Endothelial cell of umbilical vein (primary cell): ENCODE measurements around the gene MAPK8. TPM values are rescaled to one million over a fixed set of nuclear protein-coding genes. Genes with fewer than 3 reads are reported as not detected.

ENCODE experiments used
- BruUV-seq: library from RNA; stranded (reverse); fragments of 400-500 nt; replicated peaks from 2 replicates; lab custom pipeline; 2021; lab: Mats Ljungman, UMichigan
- CTCF ChIA-PET: fragments of 300-600, 350-600 bp; sonication (Branson Sonifier 250); formaldehyde crosslinking; loops from one replicate; lab custom pipeline; 2021; ENCODE audit warnings: antibody characterized with exemption, inconsistent platforms; lab: Charles Lee
- POLR2A ChIA-PET: fragments of 300-600, 350-600 bp; sonication (Branson Sonifier 250); formaldehyde crosslinking; loops from one replicate; lab custom pipeline; 2021; ENCODE audit warnings: antibody characterized with exemption, inconsistent platforms; lab: Charles Lee
- DNase-seq: peaks from one replicate; pipeline ENCODE4 v3.0.0-alpha.2; 2011; ENCODE audit warnings: low read depth, low spot score
- FAIRE-seq: peaks from 2 replicates; lab custom pipeline; 2011; peaks lifted over from hg19 to GRCh38; lab: Jason Lieb, UNC
- H2AFZ ChIP-seq: 2 replicates; pipeline ENCODE4 v1.6.0; 2012; ENCODE audit warnings: low read depth, low read length, control low read depth, inconsistent platforms
- H3K27ac ChIP-seq: 2 replicates; pipeline ENCODE4 v1.5.1; 2011; ENCODE audit warnings: low read depth, mild to moderate bottlenecking, control low read depth, low read length, moderate library complexity; ENCODE audit not compliant: insufficient read depth
- H3K27me3 ChIP-seq, 2 experiments: 2 replicates each; pipeline versions ENCODE4 v1.6.0 to v1.6.1; 2011; ENCODE audit warnings: low read length in 2 of 2, mixed read lengths in 1 of 2; ENCODE audit not compliant: control insufficient read depth in 2 of 2, insufficient read depth in 2 of 2
- H3K36me3 ChIP-seq, 2 experiments: 2 replicates in 1 of 2; 3 replicates in 1 of 2; pipeline ENCODE4 v1.5.1; 2011; ENCODE audit warnings: low read length in 2 of 2, mild to moderate bottlenecking in 1 of 2, moderate library complexity in 1 of 2; ENCODE audit not compliant: control insufficient read depth in 2 of 2, insufficient read depth in 2 of 2; ENCODE audit errors: extremely low read depth in 1 of 2
- H3K4me1 ChIP-seq: 3 replicates; pipeline ENCODE4 v1.5.1; 2011; ENCODE audit warnings: mild to moderate bottlenecking, low read length; ENCODE audit not compliant: control insufficient read depth, insufficient read depth; ENCODE audit errors: extremely low read depth
- H3K4me2 ChIP-seq: 2 replicates; pipeline ENCODE4 v1.6.1; 2011; ENCODE audit warnings: low read length, control low read depth, mixed read lengths; ENCODE audit not compliant: insufficient read depth
- H3K4me3 ChIP-seq, 3 experiments: fragments of 200-600 bp in 1 of 3; sonication (generic), shearing (Covaris generic) in 1 of 3; replicated peaks in 1 of 3; 2 replicates each; pipeline ENCODE4 v1.5.1; 2011 to 2016; ENCODE audit warnings: control low read depth in 3 of 3, low read length in 3 of 3, mild to moderate bottlenecking in 2 of 3, inconsistent platforms in 1 of 3, low read depth in 1 of 3, moderate library complexity in 1 of 3; ENCODE audit not compliant: insufficient read depth in 1 of 3
- H3K79me2 ChIP-seq: 2 replicates; pipeline ENCODE4 v1.6.0; 2012; ENCODE audit warnings: low read length, inconsistent platforms; ENCODE audit not compliant: control insufficient read depth, insufficient read depth
- H3K9ac ChIP-seq: replicated peaks from 2 replicates; pipeline ENCODE3; 2011; ENCODE audit warnings: low read length, control low read depth; ENCODE audit not compliant: insufficient read depth; ENCODE audit errors: extremely low read depth
- H3K9me1 ChIP-seq: replicated peaks from 3 replicates; pipeline ENCODE4 v1.6.0; 2011; ENCODE audit warnings: mild to moderate bottlenecking, low read length; ENCODE audit not compliant: control insufficient read depth, insufficient read depth; ENCODE audit errors: extremely low read depth
- H3K9me3 ChIP-seq: replicated peaks from 2 replicates; pipeline ENCODE4 v1.5.1; 2012; ENCODE audit warnings: low read length, inconsistent platforms; ENCODE audit not compliant: control insufficient read depth, insufficient read depth
- H4K20me1 ChIP-seq: replicated peaks from 2 replicates; pipeline ENCODE3; 2011; ENCODE audit warnings: mild to moderate bottlenecking, low read length; ENCODE audit not compliant: control insufficient read depth, insufficient read depth; ENCODE audit errors: extremely low read depth
- EZH2 ChIP-seq: IDR thresholded peaks from 2 replicates; pipeline ENCODE4 v1.6.1; 2012; ENCODE audit warnings: borderline replicate concordance, low read depth, mild to moderate bottlenecking, moderate library complexity, low read length, inconsistent platforms; ENCODE audit not compliant: severe bottlenecking
- FOS ChIP-seq: IDR thresholded peaks from 2 replicates; pipeline ENCODE4 v1.6.1; 2011; ENCODE audit warnings: mild to moderate bottlenecking, low read length, moderate library complexity, borderline replicate concordance; ENCODE audit not compliant: insufficient read depth
- GATA2 ChIP-seq: IDR thresholded peaks from 2 replicates; pipeline ENCODE4 v1.7.0; 2011; ENCODE audit warnings: low read depth, mild to moderate bottlenecking, moderate library complexity, mixed read lengths, low read length; ENCODE audit not compliant: insufficient read length, insufficient read depth
- JUN ChIP-seq: IDR thresholded peaks from 2 replicates; pipeline ENCODE4 v1.6.1; 2011; ENCODE audit warnings: borderline replicate concordance, low read depth; ENCODE audit not compliant: insufficient read length, insufficient read depth
- MYC ChIP-seq: IDR thresholded peaks from one replicate; pipeline ENCODE4 v1.6.1; 2011; ENCODE audit warnings: mild to moderate bottlenecking, low read depth, low read length
- POLR2A ChIP-seq: IDR thresholded peaks from 2 replicates; pipeline ENCODE4 v1.6.1; 2012; ENCODE audit warnings: low read depth, mild to moderate bottlenecking, control low read depth, low read length
- POLR2AphosphoS5 ChIP-seq: IDR thresholded peaks from 2 replicates; pipeline ENCODE4 v1.6.1; 2012; ENCODE audit warnings: low read depth, mild to moderate bottlenecking, control low read depth, low read length, moderate library complexity; ENCODE audit not compliant: insufficient read depth
- dilution Hi-C: fragments of 300-500 bp; cut with MboI; formaldehyde crosslinking; loops from one replicate; pipeline ENCODE4 v1.15.0; 2019; ENCODE audit warnings: low sequenced_read_pairs; ENCODE audit not compliant: extremely low pct_ligation_motif_present
- intact Hi-C: fragments of 100-400 bp; cut with micrococcal nuclease; formaldehyde crosslinking; loops from one replicate; pipeline ENCODE4 v1.10.0; 2022
- polyA plus RNA-seq, 4 experiments: library from polyadenylated mRNA; depleted of rRNA in 3 of 4; stranded (reverse) in 3 of 4; unstranded in 1 of 4; fragments of >200 nt; gene quantifications; 2 replicates each; pipeline versions ENCODE4 v1.2.1 to v1.2.3, GENCODE V29; 2011 to 2012; ENCODE audit warnings: missing spikeins in 1 of 4
- total RNA-seq: library from RNA; stranded (reverse); gene quantifications from 2 replicates; pipeline ENCODE4 v1.2.3, GENCODE V29; 2021
- TF ChIP-seq, protein P1 (sequence below), 2 donors: IDR thresholded peaks; 1 replicate in 1 of 2; 2 replicates in 1 of 2; pipeline ENCODE4 v1.5.1; 2011; ENCODE audit warnings: low read length in 2 of 2, mild to moderate bottlenecking in 2 of 2, moderate library complexity in 2 of 2, control low read depth in 1 of 2, inconsistent platforms in 1 of 2, low read depth in 1 of 2; ENCODE audit not compliant: insufficient read depth in 1 of 2; ENCODE audit errors: extremely low read depth in 1 of 2
- TF ChIP-seq, protein P2 (sequence below): IDR thresholded peaks from 2 replicates; pipeline ENCODE4 v1.6.1; 2011; ENCODE audit not compliant: insufficient read depth, insufficient read length

The MAPK8 gene
- total and polyA plus RNA-seq, 2 donors (not counting 3 experiments of a cell fraction or from before 2014, with no cell fraction given) = 25.3 to 56.2 TPM

DNA sequence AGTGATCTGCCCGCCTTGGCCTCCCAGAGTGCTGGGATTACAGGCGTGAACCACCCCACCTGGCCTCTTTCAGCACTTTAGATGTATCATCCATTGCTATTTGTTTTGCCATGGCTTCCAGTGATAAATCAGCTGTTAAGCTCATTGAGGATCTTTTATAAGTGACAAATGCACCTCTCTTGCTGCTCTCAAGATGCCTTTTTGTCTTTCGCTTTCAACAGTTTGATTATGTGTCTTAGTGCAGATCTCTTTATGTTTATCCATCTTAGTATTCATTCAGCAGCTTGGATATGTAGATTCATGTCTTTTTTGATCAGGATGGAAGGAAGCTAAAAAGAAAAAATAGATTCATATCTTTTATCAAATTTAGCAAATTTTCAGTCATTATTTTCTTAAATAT, 105.6 kb downstream of the MAPK8 start:
- no peaks in the 10 kb centered on the region for H3K27me3 ChIP-seq
- no peak for FAIRE-seq
- H3K4me3 ChIP-seq = no peak overlapping the region
- no peaks in the 10 kb centered on the region for H4K20me1 ChIP-seq
- BruUV-seq = no TSS peak
- no peak overlapping the region for H2AFZ ChIP-seq
- no peaks in the 10 kb centered on the region for H3K9me1 ChIP-seq
- dilution Hi-C loops = no loop called here
- H3K9me3 ChIP-seq = no peaks in the 10 kb centered on the region
- DNase-seq = no peak
- H3K27ac ChIP-seq = no peak overlapping the region
- no peaks in the 10 kb centered on the region for H3K79me2 ChIP-seq
- H3K4me1 ChIP-seq = no peaks in the 10 kb centered on the region
- H3K36me3 ChIP-seq = no peaks in the 10 kb centered on the region
- CTCF ChIA-PET = interaction anchor here (1.2 to 1.7 kb wide), 2 partner anchors 32 to 46 kb away, joined by 3 to 4 read pairs; no protein-coding TSS in a partner anchor
- no peak overlapping the region for H3K4me2 ChIP-seq
- TF ChIP-seq POLR2A = no peak
- TF ChIP-seq POLR2AphosphoS5 = no peak
- no peak for TF ChIP-seq MYC
- no peak for TF ChIP-seq GATA2
- no peak for TF ChIP-seq JUN
- no peak for TF ChIP-seq EZH2
- TF ChIP-seq, protein P1, sequence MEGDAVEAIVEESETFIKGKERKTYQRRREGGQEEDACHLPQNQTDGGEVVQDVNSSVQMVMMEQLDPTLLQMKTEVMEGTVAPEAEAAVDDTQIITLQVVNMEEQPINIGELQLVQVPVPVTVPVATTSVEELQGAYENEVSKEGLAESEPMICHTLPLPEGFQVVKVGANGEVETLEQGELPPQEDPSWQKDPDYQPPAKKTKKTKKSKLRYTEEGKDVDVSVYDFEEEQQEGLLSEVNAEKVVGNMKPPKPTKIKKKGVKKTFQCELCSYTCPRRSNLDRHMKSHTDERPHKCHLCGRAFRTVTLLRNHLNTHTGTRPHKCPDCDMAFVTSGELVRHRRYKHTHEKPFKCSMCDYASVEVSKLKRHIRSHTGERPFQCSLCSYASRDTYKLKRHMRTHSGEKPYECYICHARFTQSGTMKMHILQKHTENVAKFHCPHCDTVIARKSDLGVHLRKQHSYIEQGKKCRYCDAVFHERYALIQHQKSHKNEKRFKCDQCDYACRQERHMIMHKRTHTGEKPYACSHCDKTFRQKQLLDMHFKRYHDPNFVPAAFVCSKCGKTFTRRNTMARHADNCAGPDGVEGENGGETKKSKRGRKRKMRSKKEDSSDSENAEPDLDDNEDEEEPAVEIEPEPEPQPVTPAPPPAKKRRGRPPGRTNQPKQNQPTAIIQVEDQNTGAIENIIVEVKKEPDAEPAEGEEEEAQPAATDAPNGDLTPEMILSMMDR (IDR thresholded peaks at IDR 0.05; ENCODE audit: extremely low read depth in 1 of 2, insufficient read depth in 1 of 2, low read depth in 1 of 2, low read length in 2 of 2) = no peak
- TF ChIP-seq, protein P2, sequence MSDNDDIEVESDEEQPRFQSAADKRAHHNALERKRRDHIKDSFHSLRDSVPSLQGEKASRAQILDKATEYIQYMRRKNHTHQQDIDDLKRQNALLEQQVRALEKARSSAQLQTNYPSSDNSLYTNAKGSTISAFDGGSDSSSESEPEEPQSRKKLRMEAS = no peak
- no peak for TF ChIP-seq FOS
- POLR2A ChIA-PET = no interaction called here
- intact Hi-C loops = no loop called here
- no peak overlapping the region for H3K9ac ChIP-seq
